ENCODE data around the gene USHBP1.

The USHBP1 gene

DNA sequence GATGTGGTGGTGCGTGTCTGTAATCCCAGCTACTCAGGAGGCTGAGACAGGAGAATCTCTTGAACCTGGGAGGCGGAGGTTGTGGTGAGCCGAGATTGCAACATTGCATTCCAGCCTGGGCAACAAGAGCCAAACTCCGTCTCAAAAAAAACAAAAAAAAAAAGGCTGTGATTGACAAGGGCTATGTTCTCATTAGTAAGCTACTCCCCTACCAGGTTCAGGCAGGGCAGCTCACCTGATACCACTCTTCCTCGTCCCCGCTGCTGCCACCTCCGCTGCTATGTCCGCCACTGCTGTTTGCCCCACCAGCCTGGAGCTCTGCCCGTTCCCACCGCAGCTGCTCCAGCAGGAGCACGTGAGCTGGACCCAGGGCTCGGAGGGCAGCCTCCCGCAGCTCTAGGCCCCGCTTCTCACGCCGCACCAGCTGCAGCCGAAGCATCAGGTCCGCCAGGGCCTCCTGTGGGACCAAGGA, 9.4 kb downstream of the USHBP1 start:
- H3K27ac ChIP-seq (ENCODE audit: low read length) = no peak overlapping the region
- no peaks in the 10 kb centered on the region for H3K79me2 ChIP-seq (ENCODE audit: insufficient read depth, low read length)
- H2AFZ ChIP-seq (ENCODE audit: low read depth, low read length) = no peak overlapping the region
- H3K4me3 ChIP-seq (ENCODE audit: low read depth in 1 of 2, low read length in 2 of 2) = no peak overlapping the region
- H3K36me3 ChIP-seq (ENCODE audit: insufficient read depth, low read length) = no peaks in the 10 kb centered on the region
- peaks cover 4% of the 10 kb centered on the region for H3K9me3 ChIP-seq (ENCODE audit: insufficient read depth, low read length, severe bottlenecking)
- no peaks in the 10 kb centered on the region for H3K4me1 ChIP-seq (ENCODE audit: insufficient read depth, low read length)
- no peak for ATAC-seq (ENCODE audit: insufficient read depth, low read depth)
- H3K27me3 ChIP-seq (ENCODE audit: insufficient read depth, low read length, poor library complexity) = no peaks in the 10 kb centered on the region
- H4K20me1 ChIP-seq (ENCODE audit: insufficient read depth, low read length) = no peaks in the 10 kb centered on the region
- H3K4me2 ChIP-seq (ENCODE audit: insufficient read depth, low read length) = no peak overlapping the region
- TF ChIP-seq, protein P1, sequence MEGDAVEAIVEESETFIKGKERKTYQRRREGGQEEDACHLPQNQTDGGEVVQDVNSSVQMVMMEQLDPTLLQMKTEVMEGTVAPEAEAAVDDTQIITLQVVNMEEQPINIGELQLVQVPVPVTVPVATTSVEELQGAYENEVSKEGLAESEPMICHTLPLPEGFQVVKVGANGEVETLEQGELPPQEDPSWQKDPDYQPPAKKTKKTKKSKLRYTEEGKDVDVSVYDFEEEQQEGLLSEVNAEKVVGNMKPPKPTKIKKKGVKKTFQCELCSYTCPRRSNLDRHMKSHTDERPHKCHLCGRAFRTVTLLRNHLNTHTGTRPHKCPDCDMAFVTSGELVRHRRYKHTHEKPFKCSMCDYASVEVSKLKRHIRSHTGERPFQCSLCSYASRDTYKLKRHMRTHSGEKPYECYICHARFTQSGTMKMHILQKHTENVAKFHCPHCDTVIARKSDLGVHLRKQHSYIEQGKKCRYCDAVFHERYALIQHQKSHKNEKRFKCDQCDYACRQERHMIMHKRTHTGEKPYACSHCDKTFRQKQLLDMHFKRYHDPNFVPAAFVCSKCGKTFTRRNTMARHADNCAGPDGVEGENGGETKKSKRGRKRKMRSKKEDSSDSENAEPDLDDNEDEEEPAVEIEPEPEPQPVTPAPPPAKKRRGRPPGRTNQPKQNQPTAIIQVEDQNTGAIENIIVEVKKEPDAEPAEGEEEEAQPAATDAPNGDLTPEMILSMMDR (IDR thresholded peaks at IDR 0.05; ENCODE audit: borderline replicate concordance, extremely low read depth, low read length, poor library complexity, severe bottlenecking) = no peak
- TF ChIP-seq EZH2 (IDR thresholded peaks at IDR 0.05; ENCODE audit: borderline replicate concordance, low read depth, low read length, severe bottlenecking) = no peak
- no peak for DNase-seq
- H3K9ac ChIP-seq (ENCODE audit: low read depth, low read length) = no peak overlapping the region

DNA sequence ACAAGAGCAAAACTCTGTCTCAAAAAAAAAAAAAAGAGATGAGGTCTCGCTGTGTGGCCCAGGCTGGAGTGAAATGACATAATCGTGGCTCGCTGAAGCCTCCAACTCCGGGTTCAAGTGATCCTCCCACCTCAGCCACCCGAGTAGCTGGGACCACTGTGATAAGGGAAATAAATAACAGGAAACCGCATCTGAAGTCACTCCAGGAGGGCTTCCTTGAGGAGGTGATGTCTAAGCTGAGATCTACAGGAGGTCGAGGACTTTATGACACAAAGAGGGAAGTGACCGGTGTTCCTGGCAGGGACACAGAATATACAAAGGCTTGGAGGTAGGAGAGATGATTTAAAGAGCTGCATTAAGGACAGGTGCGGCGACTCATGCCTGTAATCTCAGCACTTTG, 9.9 kb downstream of the USHBP1 start:
- Histone ChIP-seq H2AFZ (ENCODE audit: low read depth, low read length) (no peak overlapping the region), H3K36me3 (ENCODE audit: insufficient read depth, low read length) (no peaks in the 10 kb centered on the region), H3K4me3 (ENCODE audit: low read depth in 1 of 2, low read length in 2 of 2) (no peak overlapping the region), H3K9me3 (ENCODE audit: insufficient read depth, low read length, severe bottlenecking) (peaks cover 3% of the 10 kb centered on the region), H3K27me3 (ENCODE audit: insufficient read depth, low read length, poor library complexity) (no peaks in the 10 kb centered on the region), H3K9ac (ENCODE audit: low read depth, low read length) (no peak overlapping the region), H4K20me1 (ENCODE audit: insufficient read depth, low read length) (no peaks in the 10 kb centered on the region), H3K4me1 (ENCODE audit: insufficient read depth, low read length) (no peaks in the 10 kb centered on the region), H3K27ac (ENCODE audit: low read length) (no peak overlapping the region), H3K4me2 (ENCODE audit: insufficient read depth, low read length) (no peak overlapping the region), H3K79me2 (ENCODE audit: insufficient read depth, low read length) (no peaks in the 10 kb centered on the region)
- DNase-seq = no peak
- no peak for ATAC-seq (ENCODE audit: insufficient read depth, low read depth)
- TF ChIP-seq, protein P1 (IDR thresholded peaks at IDR 0.05; ENCODE audit: borderline replicate concordance, extremely low read depth, low read length, poor library complexity, severe bottlenecking) = no peak
- no peak for TF ChIP-seq EZH2 (IDR thresholded peaks at IDR 0.05; ENCODE audit: borderline replicate concordance, low read depth, low read length, severe bottlenecking)

DNA sequence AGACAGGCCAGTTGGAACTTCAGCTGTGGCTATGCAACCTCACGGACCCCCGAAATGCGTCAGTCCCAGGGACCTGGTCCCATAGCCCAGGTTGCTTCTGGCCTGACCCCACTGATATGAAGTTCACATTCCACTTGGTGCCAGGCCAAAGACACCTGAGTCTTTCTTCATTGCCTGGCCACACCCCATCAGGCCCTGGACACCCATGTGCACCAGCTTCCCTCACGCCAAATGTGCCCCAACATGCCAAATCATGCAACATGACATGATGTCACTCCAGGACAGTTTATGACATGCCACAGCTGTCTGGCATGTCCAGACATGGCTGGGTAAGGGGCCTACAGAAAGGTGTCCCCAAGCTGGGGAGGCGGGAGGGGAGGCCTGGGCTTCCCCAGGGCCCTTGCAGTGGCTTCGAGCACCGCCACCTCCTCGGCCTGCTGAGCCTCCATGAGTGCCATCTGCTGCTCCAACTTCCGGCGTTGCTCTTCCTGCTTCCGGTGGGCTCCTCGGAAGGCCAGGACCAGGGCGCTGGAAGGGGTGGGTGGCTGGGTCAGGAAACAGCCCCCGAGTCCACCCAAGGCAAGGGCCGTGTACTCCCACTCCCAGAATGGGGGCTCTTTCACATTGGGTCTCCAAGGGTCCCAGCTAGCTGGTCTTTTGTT, 14.5 kb downstream of the USHBP1 start:
- H3K9ac ChIP-seq (ENCODE audit: low read depth, low read length) = no peak overlapping the region
- no peak overlapping the region for H3K27ac ChIP-seq (ENCODE audit: low read length)
- H3K9me3 ChIP-seq (ENCODE audit: insufficient read depth, low read length, severe bottlenecking) = no peaks in the 10 kb centered on the region
- DNase-seq (no peak), ATAC-seq (ENCODE audit: insufficient read depth, low read depth) (no peak)
- H3K27me3 ChIP-seq (ENCODE audit: insufficient read depth, low read length, poor library complexity) = no peaks in the 10 kb centered on the region
- TF ChIP-seq, protein P1 (IDR thresholded peaks at IDR 0.05; ENCODE audit: borderline replicate concordance, extremely low read depth, low read length, poor library complexity, severe bottlenecking) = no peak
- TF ChIP-seq EZH2 (IDR thresholded peaks at IDR 0.05; ENCODE audit: borderline replicate concordance, low read depth, low read length, severe bottlenecking) = no peak
- H4K20me1 ChIP-seq (ENCODE audit: insufficient read depth, low read length) = no peaks in the 10 kb centered on the region
- peaks cover 11% of the 10 kb centered on the region for H3K4me1 ChIP-seq (ENCODE audit: insufficient read depth, low read length)
- no peaks in the 10 kb centered on the region for H3K36me3 ChIP-seq (ENCODE audit: insufficient read depth, low read length)
- H3K4me3 ChIP-seq (ENCODE audit: low read depth in 1 of 2, low read length in 2 of 2) = no peak overlapping the region
- H3K79me2 ChIP-seq (ENCODE audit: insufficient read depth, low read length) = peaks cover 5% of the 10 kb centered on the region; the same call in 1 of the 2 replicates
- H3K4me2 ChIP-seq (ENCODE audit: insufficient read depth, low read length) = no peak overlapping the region
- H2AFZ ChIP-seq (ENCODE audit: low read depth, low read length) = no peak overlapping the region
